CD14-positive monocyte (primary cell): ENCODE results near the gene TTC12. TPM values are rescaled to one million over a fixed set of nuclear protein-coding genes. Genes with fewer than 3 reads are reported as not detected.

Experiments
- DNase-seq, 3 donors: peaks; one replicate each; pipeline ENCODE4 v3.0.0-alpha.2; 2011 to 2022
- H2AFZ ChIP-seq: 2 replicates; pipeline ENCODE4 v1.6.0; 2012; ENCODE audit warnings: mild to moderate bottlenecking, low read depth, low read length, inconsistent platforms; ENCODE audit not compliant: insufficient read depth, poor library complexity, severe bottlenecking
- H3K27ac ChIP-seq, 2 donors: 1 replicate in 1 of 2; 2 replicates in 1 of 2; pipeline ENCODE4 v1.5.1; 2012 to 2013; ENCODE audit warnings: low read length in 2 of 2, control low read depth in 1 of 2, inconsistent platforms in 1 of 2, low read depth in 1 of 2, mild to moderate bottlenecking in 1 of 2
- H3K27me3 ChIP-seq, 2 donors: one replicate each; pipeline versions ENCODE4 v1.6.0 to v1.6.1; 2011 to 2013; ENCODE audit warnings: low read length in 2 of 2; ENCODE audit not compliant: control insufficient read depth in 2 of 2, insufficient read depth in 2 of 2
- H3K36me3 ChIP-seq, 2 donors: replicated peaks in 1 of 2; 1 replicate in 1 of 2; 2 replicates in 1 of 2; pipeline versions ENCODE4 v1.5.1 to v1.6.1; 2012 to 2013; ENCODE audit warnings: low read length in 2 of 2, control low read depth in 1 of 2, inconsistent platforms in 1 of 2, mild to moderate bottlenecking in 1 of 2; ENCODE audit not compliant: insufficient read depth in 2 of 2, control insufficient read depth in 1 of 2
- H3K4me1 ChIP-seq, 2 donors: 1 replicate in 1 of 2; 2 replicates in 1 of 2; pipeline versions ENCODE4 v1.5.1 to v1.6.1; 2012 to 2013; ENCODE audit warnings: low read length in 2 of 2, control low read depth in 1 of 2, inconsistent platforms in 1 of 2, mild to moderate bottlenecking in 1 of 2, moderate library complexity in 1 of 2; ENCODE audit not compliant: insufficient read depth in 2 of 2, control insufficient read depth in 1 of 2
- H3K4me2 ChIP-seq: replicated peaks from 2 replicates; pipeline ENCODE3; 2012; ENCODE audit warnings: low read length, moderate library complexity, mild to moderate bottlenecking; ENCODE audit not compliant: poor library complexity, severe bottlenecking; ENCODE audit errors: extremely low read depth
- H3K4me3 ChIP-seq, 3 experiments: fragments of 200-600 bp in 1 of 3; sonication (generic) in 1 of 3; replicated peaks in 1 of 3; 1 replicate in 2 of 3; 2 replicates in 1 of 3; pipeline ENCODE4 v1.5.1; 2011 to 2013; ENCODE audit warnings: low read length in 3 of 3, mild to moderate bottlenecking in 3 of 3, control low read depth in 2 of 3, low read depth in 2 of 3, inconsistent platforms in 1 of 3, moderate library complexity in 1 of 3
- H3K79me2 ChIP-seq: 2 replicates; pipeline ENCODE4 v1.6.0; 2012; ENCODE audit warnings: mild to moderate bottlenecking, control low read depth, inconsistent platforms, low read length, moderate library complexity; ENCODE audit not compliant: insufficient read depth
- H3K9ac ChIP-seq: 2 replicates; pipeline ENCODE4 v1.6.0; 2017; ENCODE audit warnings: low read length, mild to moderate bottlenecking; ENCODE audit not compliant: insufficient read depth, poor library complexity, severe bottlenecking
- H3K9me3 ChIP-seq, 2 donors: replicated peaks in 1 of 2; 1 replicate in 1 of 2; 2 replicates in 1 of 2; pipeline versions ENCODE4 v1.5.1 to v1.6.1; 2012 to 2013; ENCODE audit warnings: low read length in 2 of 2, control low read depth in 1 of 2; ENCODE audit not compliant: control insufficient read depth in 1 of 2, insufficient read depth in 1 of 2
- H4K20me1 ChIP-seq: 2 replicates; pipeline ENCODE4 v1.6.0; 2012; ENCODE audit warnings: mild to moderate bottlenecking, low read length, control low read depth, moderate library complexity; ENCODE audit not compliant: insufficient read depth
- H3K27ac Mint-ChIP-seq, 7 donors: one replicate each; pipeline ENCODE4 v1.8.0; 2020; ENCODE audit warnings: mild to moderate bottlenecking in 7 of 7, mixed read lengths in 7 of 7, moderate library complexity in 6 of 7, inconsistent platforms in 2 of 7
- H3K27me3 Mint-ChIP-seq, 3 donors: one replicate each; pipeline ENCODE4 v1.8.0; 2021 to 2022; ENCODE audit warnings: low read depth in 3 of 3, mild to moderate bottlenecking in 3 of 3, mixed read lengths in 3 of 3, moderate library complexity in 3 of 3, inconsistent platforms in 1 of 3
- H3K36me3 Mint-ChIP-seq, 2 donors: one replicate each; pipeline ENCODE4 v1.8.0; 2020; ENCODE audit warnings: mixed read lengths in 2 of 2, inconsistent platforms in 1 of 2, mild to moderate bottlenecking in 1 of 2
- H3K4me1 Mint-ChIP-seq: one replicate; pipeline ENCODE4 v1.8.0; 2020; ENCODE audit warnings: mild to moderate bottlenecking, mixed read lengths
- H3K4me3 Mint-ChIP-seq, 2 donors: one replicate each; pipeline ENCODE4 v1.8.0; 2020; ENCODE audit warnings: mild to moderate bottlenecking in 2 of 2, mixed read lengths in 2 of 2, moderate library complexity in 1 of 2
- H3K9me3 Mint-ChIP-seq, 7 donors: one replicate each; pipeline ENCODE4 v1.8.0; 2020 to 2022; ENCODE audit warnings: mixed read lengths in 7 of 7, mild to moderate bottlenecking in 6 of 7, moderate library complexity in 6 of 7, inconsistent platforms in 2 of 7
- CTCF ChIP-seq: fragments of 200-600 bp; IDR thresholded peaks from one replicate; pipeline ENCODE4 v1.8.0; 2022; ENCODE audit warnings: antibody characterized with exemption, mild to moderate bottlenecking
- WGBS: methylation state at CpG from one replicate; pipeline ENCODE4 v1.1.5; 2013; ENCODE audit warnings: missing lambda C conversion rate; ENCODE audit not compliant: insufficient coverage; 5-methylcytosine and 5-hydroxymethylcytosine counted together
- intact Hi-C, 2 donors: fragments of 100-400 bp; cut with micrococcal nuclease; formaldehyde crosslinking; loops; one replicate each; pipeline versions ENCODE4 v1.15.0 to v1.15.1; 2023
- polyA plus RNA-seq, 3 donors: library from polyadenylated mRNA; depleted of rRNA in 1 of 3; unstranded in 2 of 3; stranded (reverse) in 1 of 3; fragments of 300-500 nt in 2 of 3; fragments of >200 nt in 1 of 3; fragmentation: Illumina TruSeq in 2 of 3; gene quantifications; 1 replicate in 2 of 3; 2 replicates in 1 of 3; pipeline ENCODE4 v1.2.3, GENCODE V29; 2012 to 2021

TTC12 gene
- polyA plus RNA-seq, 3 donors, result 1.7 to 3.0 (median 2.4) TPM

GRCh38 chr11:113278925-113279324 is 35.5 kb upstream of the TTC12 start:
- 94% methylated on average over 2 of the region's 4 CpGs for WGBS
- no peaks in the 10 kb centered on the region for H3K9me3 Mint-ChIP-seq

GRCh38 chr11:113279591-113279990 is 34.8 kb upstream of the TTC12 start:
- Mint-ChIP-seq H3K9me3 (no peaks in the 10 kb centered on the region), H3K4me1 (peaks cover 4% of the 10 kb centered on the region)

More at GRCh38 chr11:113278925-113279324, 35.5 kb upstream of the TTC12 start:
- Histone ChIP-seq H3K9ac (no peak overlapping the region), H3K4me1 (peaks cover 0 to 4% of the 10 kb centered on the region in 2 donors), H3K79me2 (no peaks in the 10 kb centered on the region), H4K20me1 (no peaks in the 10 kb centered on the region), H3K9me3 (no peaks in the 10 kb centered on the region), H3K27ac (no peak overlapping the region), H3K36me3 (no peaks in the 10 kb centered on the region), H3K4me3 (no peak overlapping the region), H3K4me2 (no peak overlapping the region), H3K27me3 (no peaks in the 10 kb centered on the region), H2AFZ (no peak overlapping the region)
- no peak overlapping the region for H3K4me3 Mint-ChIP-seq
- H3K27me3 Mint-ChIP-seq, result peaks cover 3 to 8% (median 5%) of the 10 kb centered on the region in 3 donors
- intact Hi-C loops, result no loop called here
- H3K4me1 Mint-ChIP-seq, result peaks cover 4% of the 10 kb centered on the region
- no peak overlapping the region for H3K27ac Mint-ChIP-seq
- no peak for DNase-seq
- no peak for TF ChIP-seq CTCF
- H3K36me3 Mint-ChIP-seq, result no peaks in the 10 kb centered on the region

More at GRCh38 chr11:113279591-113279990, 34.8 kb upstream of the TTC12 start:
- Mint-ChIP-seq H3K36me3 (no peaks in the 10 kb centered on the region), H3K27me3 (peaks cover 3 to 8% (median 5%) of the 10 kb centered on the region in 3 donors), H3K4me3 (no peak overlapping the region), H3K27ac (no peak overlapping the region)
- no CpG with 5 or more reads among the region's 3 CpGs for WGBS
- Histone ChIP-seq H3K79me2 (no peaks in the 10 kb centered on the region), H2AFZ (no peak overlapping the region), H3K9me3 (no peaks in the 10 kb centered on the region), H3K4me1 (peaks cover 0 to 4% of the 10 kb centered on the region in 2 donors), H3K27me3 (no peaks in the 10 kb centered on the region), H4K20me1 (no peaks in the 10 kb centered on the region), H3K4me2 (no peak overlapping the region), H3K4me3 (no peak overlapping the region), H3K27ac (no peak overlapping the region), H3K36me3 (no peaks in the 10 kb centered on the region), H3K9ac (no peak overlapping the region)
- DNase-seq, result no peak
- TF ChIP-seq CTCF, result no peak
- intact Hi-C loops, result no loop called here
